GM12801 (cell line): ENCODE data around the gene CRK.

Experiments
- TF ChIP-seq, protein P1 (sequence below): IDR thresholded peaks from one replicate; pipeline ENCODE4 v1.5.1; 2011; ENCODE audit warnings: control low read depth; ENCODE audit not compliant: insufficient read length; ENCODE audit errors: extremely low read depth

CRK gene

DNA sequence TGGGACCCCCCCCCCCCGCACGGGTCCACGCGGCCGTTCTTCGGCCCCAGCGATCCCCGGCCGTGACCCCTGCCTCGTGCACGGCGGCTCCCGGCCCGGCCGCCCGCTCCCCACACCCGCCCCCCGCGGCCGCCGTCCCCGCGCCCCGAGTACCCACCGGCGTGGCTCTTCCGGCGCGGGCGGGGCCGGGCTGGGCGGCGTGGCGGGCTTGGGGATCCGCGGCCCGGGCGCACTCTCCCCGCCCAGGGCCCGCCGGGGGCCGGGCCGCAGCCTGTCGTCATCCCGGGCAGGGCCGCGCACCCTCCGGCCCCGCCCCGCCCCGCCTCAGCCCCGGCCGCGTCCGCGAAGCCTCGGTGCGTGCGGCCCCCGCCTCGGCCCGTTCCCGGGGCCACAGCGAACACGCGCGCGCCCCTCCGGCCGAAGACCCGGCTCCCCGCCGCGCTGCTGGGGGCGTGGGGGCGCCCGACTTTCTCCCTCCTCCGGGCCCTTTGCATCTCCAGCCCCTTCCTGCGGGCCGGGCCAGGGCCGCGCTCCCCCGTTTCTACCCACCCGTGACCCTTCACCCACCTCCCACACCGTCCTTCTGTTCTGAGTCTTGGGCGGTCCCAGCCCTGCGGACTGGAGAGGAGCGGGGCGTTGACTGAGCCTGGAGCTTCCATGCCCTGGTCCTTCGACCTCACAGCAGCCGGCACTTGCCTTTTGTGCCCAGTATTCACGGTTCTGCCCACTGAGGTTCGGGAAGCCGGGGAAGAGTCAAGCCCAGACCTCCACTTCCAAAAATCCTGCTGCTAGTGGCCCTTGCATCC, 35.6 kb upstream of the CRK start:
- TF ChIP-seq, protein P1, sequence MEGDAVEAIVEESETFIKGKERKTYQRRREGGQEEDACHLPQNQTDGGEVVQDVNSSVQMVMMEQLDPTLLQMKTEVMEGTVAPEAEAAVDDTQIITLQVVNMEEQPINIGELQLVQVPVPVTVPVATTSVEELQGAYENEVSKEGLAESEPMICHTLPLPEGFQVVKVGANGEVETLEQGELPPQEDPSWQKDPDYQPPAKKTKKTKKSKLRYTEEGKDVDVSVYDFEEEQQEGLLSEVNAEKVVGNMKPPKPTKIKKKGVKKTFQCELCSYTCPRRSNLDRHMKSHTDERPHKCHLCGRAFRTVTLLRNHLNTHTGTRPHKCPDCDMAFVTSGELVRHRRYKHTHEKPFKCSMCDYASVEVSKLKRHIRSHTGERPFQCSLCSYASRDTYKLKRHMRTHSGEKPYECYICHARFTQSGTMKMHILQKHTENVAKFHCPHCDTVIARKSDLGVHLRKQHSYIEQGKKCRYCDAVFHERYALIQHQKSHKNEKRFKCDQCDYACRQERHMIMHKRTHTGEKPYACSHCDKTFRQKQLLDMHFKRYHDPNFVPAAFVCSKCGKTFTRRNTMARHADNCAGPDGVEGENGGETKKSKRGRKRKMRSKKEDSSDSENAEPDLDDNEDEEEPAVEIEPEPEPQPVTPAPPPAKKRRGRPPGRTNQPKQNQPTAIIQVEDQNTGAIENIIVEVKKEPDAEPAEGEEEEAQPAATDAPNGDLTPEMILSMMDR, result no peak

DNA sequence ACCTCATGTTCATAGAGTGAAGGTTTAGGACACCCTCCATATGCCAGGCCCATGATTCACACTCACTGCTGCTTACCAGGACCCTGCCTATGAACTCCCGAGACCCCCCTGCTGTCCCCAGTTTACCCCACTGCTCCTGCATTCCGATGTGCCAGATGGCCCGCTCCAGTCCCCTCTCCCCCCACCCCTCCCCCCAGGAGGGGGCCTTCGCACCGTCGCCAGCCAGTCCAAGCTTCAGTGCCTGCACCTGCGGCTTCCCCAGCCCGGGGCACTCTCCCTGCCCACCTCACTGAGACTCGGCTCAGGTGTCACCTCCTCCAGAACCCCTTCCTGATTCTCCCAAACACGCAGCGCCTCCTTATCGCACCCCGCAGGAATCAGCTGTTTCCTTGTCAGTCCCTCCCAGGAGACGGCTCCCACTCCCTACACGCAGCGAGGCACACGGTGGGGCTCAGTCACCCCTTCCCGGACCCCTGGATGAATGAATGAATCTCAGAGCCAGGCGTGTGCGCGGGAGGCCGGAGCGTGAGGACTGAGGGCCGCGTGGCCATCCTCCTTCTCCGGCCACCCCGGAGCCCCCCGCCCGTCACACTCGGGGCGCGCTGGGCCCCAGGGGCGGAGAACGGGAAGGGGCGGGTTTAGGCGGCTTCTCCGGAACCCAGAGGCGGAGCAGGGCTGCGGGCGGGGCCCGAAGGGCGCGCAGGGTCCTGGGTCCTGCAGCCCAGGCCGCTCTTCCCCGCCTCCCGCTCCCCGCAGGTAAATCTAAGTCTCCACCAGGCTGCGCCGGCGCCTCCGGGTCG, 34.8 kb upstream of the CRK start:
- TF ChIP-seq, protein P1, result no peak

DNA sequence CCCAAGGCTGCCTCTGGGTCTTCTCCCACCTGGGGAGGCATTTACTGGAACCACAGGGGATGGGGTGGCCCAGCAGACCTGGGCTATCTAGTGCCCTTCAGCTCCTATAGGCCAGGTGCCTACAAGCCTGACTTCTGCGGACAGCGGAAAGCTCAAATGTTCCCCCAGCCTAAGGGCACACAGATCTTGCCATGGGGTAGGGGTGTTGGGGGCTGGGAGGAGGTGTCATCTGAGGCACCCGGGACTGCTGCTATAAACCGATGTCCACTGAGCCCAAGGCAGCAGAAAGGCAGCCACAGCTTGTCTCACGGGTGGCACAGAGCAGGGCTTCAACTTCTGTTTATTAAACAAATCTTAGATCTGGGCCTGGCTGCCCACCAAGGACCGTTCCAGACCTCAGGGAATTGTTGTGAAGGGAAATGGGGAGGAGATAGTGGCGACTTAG, 32.8 kb upstream of the CRK start:
- TF ChIP-seq, protein P1, result no peak

DNA sequence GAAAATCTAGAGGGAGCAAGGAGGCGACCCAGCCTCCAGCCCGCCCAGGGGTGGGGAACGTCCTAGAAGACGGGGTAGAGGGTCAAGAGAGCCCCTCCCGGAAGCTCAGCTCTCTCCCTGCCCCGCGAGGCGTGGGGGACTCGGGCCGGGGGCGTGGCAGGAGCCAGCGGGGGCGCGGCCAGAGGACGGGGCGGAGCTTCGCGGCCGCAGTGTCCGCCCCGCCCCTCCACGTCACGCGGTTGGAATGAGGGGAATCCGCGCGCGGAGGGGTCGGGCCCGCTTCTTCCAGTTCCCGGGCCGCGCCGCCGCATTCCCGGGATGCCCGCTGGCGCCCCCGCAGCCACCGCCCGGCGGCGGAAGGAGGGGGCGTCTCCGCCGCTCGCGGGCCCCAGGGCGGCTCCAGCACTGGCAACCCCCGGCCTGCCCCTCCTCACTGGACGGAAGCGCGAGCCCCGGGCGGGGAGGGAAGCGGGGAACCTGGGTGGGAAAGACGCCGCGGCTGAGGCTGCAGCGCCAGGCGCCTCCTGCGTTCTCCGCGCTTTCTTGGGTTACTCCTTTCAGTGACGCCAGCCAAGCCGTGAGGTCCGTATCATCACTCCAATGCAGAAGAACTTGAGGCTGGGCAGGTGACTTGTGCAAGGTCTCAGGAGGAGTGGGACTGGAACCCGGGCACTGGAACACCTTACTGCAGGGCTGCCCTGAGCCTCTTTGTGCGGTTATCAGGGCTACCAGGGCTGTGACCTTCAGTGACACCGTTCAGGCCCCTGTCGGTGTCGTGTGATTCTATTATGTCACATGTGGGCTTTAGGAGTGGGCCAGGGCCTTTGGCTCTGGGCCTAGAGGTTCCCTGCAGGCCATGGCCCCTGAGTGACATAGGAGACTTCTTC, 32.1 kb upstream of the CRK start:
- TF ChIP-seq, protein P1, result no peak

DNA sequence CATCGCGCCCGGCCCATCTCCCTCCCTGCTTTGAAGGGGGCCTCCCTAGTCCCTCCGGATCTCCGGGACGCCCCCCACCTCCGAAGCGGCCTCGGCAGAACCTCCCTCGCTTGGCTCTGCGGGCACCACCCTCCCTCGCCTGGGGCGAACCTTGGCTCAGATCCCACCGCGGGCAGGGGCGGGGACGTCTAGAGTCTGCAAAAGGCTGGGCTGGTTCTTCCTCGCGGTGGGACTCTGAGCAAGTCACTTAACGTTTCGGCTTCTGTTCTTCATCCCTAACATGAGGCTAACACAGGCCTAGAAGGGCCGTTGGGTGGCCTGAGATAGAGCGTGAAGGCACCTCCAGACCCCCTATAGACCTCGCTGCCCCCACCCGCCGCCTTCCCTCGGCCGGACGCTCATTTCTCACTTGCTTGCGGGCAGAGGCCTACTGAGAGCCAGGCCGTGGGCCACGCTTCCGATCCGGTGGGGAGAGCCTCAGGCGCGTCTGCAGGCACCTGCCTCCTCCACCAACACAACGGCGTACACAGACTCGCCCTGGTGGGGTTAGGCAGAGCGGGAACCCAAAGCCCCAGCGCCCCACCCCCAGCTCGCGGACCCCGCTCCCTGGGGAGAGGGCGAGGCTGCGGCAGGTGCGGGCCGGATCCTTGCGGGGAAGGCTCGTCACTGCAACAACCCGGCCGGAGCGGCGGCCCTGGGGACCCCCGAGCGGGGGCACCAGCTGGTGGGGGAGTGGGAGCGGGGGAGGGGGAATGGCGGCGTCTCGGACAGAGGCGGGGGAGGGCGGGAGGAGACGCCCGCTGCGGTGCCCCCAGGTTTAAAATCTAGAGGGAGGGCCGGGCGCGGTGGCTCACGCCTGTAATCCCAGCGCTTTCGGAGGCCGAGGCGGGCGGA, 31.0 kb upstream of the CRK start:
- TF ChIP-seq, protein P1, result no peak

DNA sequence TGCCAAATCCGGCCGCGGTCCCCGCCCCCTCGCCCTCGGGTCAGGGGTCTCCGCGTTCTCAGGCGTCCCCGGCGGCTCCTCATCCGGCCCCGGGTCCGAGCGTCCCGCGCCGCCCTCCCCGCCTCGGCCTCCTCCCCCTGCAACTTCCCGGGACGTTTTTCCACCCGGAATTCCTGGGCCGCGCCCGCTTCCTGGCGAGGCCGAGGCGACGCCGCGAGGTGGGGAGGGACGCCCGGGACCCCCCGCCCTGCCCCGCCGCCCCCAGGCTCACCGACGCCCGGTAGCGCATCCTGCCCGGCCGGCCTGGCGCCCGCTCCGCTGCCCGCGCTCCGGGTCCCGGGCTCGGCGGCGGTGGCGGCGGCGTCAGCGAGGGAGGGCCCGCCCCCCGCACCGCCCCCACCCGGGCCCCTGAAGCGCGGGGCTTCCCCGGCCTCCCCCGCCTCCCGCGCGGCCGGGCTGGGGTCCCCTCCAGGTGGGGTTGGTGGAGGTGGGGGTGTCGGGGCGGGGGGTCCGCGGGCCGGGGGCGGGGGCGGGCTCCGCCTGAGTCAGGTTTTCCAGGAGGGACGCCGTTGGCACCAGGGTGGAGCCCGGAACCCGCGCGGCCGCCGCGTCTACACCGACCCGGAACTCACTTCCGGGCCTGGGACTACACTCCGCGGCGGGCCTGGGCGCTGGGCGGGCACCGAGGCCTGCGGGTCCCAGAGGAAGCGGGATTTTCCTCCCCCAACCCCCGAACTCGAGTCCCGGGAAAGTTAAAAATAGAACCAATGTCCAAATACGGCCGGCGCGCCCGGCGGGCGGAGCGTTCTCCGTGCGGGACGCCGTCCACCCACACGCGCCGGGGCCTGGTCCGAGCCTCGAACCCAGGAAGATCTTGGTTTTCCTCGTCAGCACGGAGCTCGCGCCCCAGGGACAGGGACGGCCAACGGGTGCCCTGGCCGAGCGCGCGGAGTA, 29.7 kb upstream of the CRK start:
- TF ChIP-seq, protein P1, result no peak
